K562 (cell line): ENCODE data around the gene RPS6KA4. TPM values are rescaled to one million over a fixed set of nuclear protein-coding genes. Genes with fewer than 3 reads are reported as not detected.

ENCODE experiments used
- CREBBP ChIP-seq: IDR thresholded peaks from one replicate; pipeline ENCODE4 v1.6.1; 2012; ENCODE audit warnings: low read depth, mild to moderate bottlenecking, control low read depth, inconsistent platforms, low read length
- CTBP1 ChIP-seq: fragments of 450-650 bp; IDR thresholded peaks from 2 replicates; pipeline ENCODE4 v1.6.1; 2016; ENCODE audit warnings: borderline replicate concordance
- ESRRA ChIP-seq: fragments of 450-650 bp; IDR thresholded peaks from 2 replicates; pipeline ENCODE4 v1.6.1; 2014; ENCODE audit warnings: low read depth, mild to moderate bottlenecking, moderate library complexity, borderline replicate concordance
- ILK ChIP-seq: fragments of 450-650 bp; IDR thresholded peaks from 2 replicates; pipeline ENCODE4 v1.6.1; 2016; ENCODE audit warnings: missing genetic modification characterization, low read depth, mild to moderate bottlenecking, missing compliant biosample characterization, moderate library complexity, borderline replicate concordance
- SIN3B ChIP-seq: fragments of 450-650 bp; IDR thresholded peaks from 2 replicates; pipeline ENCODE4 v1.6.1; 2017; ENCODE audit warnings: low read depth, mild to moderate bottlenecking, moderate library complexity
- SMAD4 ChIP-seq: fragments of 250-450 bp; sonication (Bioruptor Pico); conservative IDR thresholded peaks from 2 replicates; pipeline ENCODE4 v1.8.0; 2021; ENCODE audit warnings: inconsistent platforms, mild to moderate bottlenecking, moderate library complexity
- TAF9B ChIP-seq: fragments of 450-650 bp; IDR thresholded peaks from 2 replicates; pipeline ENCODE4 v1.6.1; 2018; ENCODE audit warnings: mild to moderate bottlenecking; ENCODE audit not compliant: partially characterized antibody
- ZFP30 ChIP-seq: fragments of 250-450 bp; sonication (Bioruptor Pico); IDR thresholded peaks from 2 replicates; pipeline ENCODE4 v1.8.0; 2022; ENCODE audit warnings: moderate library complexity, mild to moderate bottlenecking, inconsistent platforms, borderline replicate concordance
- ZNF24 ChIP-seq: fragments of 450-650 bp; IDR thresholded peaks from 2 replicates; pipeline ENCODE4 v1.6.1; 2016
- polyA plus RNA-seq, 8 experiments: library from polyadenylated mRNA; depleted of rRNA in 4 of 8; stranded (reverse) in 5 of 8; unstranded in 3 of 8; fragments of >200 nt; fragmentation: Nextera tagmentation in 2 of 8; fragmentation: Illumina TruSeq in 1 of 8; extraction: Ambion mirVana in 2 of 8; extraction: Trizol in 1 of 8; gene quantifications; 2 replicates each; pipeline versions ENCODE4 v1.2.1 to v1.2.3, GENCODE V29; 2011 to 2014; ENCODE audit warnings: inconsistent platforms in 1 of 8, missing spikeins in 1 of 8
- total RNA-seq, 7 experiments: library from RNA; depleted of rRNA in 6 of 7; stranded (reverse); fragments of >200 nt in 6 of 7; fragmentation: Illumina TruSeq in 2 of 7; extraction: Trizol in 2 of 7; gene quantifications; 2 replicates each; pipeline versions ENCODE4 v1.2.1 to v1.2.3, GENCODE V29; 2011 to 2021; ENCODE audit warnings: low replicate concordance in 1 of 7
- TF ChIP-seq, protein P1 (sequence below): fragments of 450-650 bp; IDR thresholded peaks from 2 replicates; pipeline ENCODE4 v1.6.1; 2017; ENCODE audit warnings: antibody characterized with exemption
- TF ChIP-seq, protein P2 (sequence below): fragments of 450-650 bp; conservative IDR thresholded peaks from 2 replicates; pipeline ENCODE4 v1.6.1; 2016; ENCODE audit warnings: missing genetic modification characterization, low read depth, mild to moderate bottlenecking, control low read depth, missing compliant biosample characterization
- TF ChIP-seq, protein P3 (sequence below): sonication (generic); formaldehyde crosslinking; IDR thresholded peaks from 2 replicates; pipeline ENCODE4 v1.8.1; 2022; ENCODE audit warnings: missing genetic modification reagents

RPS6KA4 gene
- total and polyA plus RNA-seq, 9 of the 15 experiments (the other 6 are each of a cell fraction or from before 2014, with no cell fraction given), result 0.15 to 23.8 (median 9.8) TPM

- TF ChIP-seq, protein P1, sequence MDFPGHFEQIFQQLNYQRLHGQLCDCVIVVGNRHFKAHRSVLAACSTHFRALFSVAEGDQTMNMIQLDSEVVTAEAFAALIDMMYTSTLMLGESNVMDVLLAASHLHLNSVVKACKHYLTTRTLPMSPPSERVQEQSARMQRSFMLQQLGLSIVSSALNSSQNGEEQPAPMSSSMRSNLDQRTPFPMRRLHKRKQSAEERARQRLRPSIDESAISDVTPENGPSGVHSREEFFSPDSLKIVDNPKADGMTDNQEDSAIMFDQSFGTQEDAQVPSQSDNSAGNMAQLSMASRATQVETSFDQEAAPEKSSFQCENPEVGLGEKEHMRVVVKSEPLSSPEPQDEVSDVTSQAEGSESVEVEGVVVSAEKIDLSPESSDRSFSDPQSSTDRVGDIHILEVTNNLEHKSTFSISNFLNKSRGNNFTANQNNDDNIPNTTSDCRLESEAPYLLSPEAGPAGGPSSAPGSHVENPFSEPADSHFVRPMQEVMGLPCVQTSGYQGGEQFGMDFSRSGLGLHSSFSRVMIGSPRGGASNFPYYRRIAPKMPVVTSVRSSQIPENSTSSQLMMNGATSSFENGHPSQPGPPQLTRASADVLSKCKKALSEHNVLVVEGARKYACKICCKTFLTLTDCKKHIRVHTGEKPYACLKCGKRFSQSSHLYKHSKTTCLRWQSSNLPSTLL, result no peak
- TF ChIP-seq CTBP1 (peak; percentile 70; the same call in 1 of the 2 replicates), SIN3B (no peak), ZNF24 (no peak), TAF9B (no peak), CREBBP (no peak), SMAD4 (CRISPR knock-in tag) (peak; percentile 55; the same call in 1 of the 2 replicates), ILK (tag) (no peak), ZFP30 (CRISPR knock-in tag) (no peak), ESRRA (no peak)
- TF ChIP-seq, protein P2, sequence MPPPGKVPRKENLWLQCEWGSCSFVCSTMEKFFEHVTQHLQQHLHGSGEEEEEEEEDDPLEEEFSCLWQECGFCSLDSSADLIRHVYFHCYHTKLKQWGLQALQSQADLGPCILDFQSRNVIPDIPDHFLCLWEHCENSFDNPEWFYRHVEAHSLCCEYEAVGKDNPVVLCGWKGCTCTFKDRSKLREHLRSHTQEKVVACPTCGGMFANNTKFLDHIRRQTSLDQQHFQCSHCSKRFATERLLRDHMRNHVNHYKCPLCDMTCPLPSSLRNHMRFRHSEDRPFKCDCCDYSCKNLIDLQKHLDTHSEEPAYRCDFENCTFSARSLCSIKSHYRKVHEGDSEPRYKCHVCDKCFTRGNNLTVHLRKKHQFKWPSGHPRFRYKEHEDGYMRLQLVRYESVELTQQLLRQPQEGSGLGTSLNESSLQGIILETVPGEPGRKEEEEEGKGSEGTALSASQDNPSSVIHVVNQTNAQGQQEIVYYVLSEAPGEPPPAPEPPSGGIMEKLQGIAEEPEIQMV, result no peak
- TF ChIP-seq, protein P3, sequence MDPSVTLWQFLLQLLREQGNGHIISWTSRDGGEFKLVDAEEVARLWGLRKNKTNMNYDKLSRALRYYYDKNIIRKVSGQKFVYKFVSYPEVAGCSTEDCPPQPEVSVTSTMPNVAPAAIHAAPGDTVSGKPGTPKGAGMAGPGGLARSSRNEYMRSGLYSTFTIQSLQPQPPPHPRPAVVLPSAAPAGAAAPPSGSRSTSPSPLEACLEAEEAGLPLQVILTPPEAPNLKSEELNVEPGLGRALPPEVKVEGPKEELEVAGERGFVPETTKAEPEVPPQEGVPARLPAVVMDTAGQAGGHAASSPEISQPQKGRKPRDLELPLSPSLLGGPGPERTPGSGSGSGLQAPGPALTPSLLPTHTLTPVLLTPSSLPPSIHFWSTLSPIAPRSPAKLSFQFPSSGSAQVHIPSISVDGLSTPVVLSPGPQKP, result no peak
- TF ChIP-seq, all 486 proteins: peak for 55
Observed at GRCh38 chr11:64357904-64358535, 942 bp upstream of the RPS6KA4 start (continued).
